ENCODE results near the gene ZFHX3. TPM values are rescaled to one million over a fixed set of nuclear protein-coding genes. Genes with fewer than 3 reads are reported as not detected.

Gene ZFHX3
- total and polyA plus RNA-seq, 4 donors = 1.5 to 5.9 (median 3.0) TPM

DNA sequence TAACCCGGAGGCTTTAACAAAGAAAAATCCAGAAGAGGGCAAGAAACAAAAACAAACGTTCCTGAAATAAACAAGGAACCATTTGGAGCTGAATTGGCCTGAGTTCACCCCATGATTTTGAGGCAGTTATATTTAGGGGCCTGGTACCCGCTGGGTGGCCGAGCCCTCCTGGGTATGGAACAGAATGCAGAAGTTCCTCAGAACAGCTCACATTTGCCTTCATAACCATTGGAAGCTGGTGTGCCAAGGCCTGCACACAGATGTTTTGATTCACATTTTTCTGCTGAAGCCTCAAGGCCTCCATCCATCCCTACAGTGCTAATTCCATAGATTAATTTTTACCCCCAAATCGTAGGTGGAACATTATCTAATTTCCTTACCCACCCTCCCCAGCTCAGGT lies 3.3 kb upstream of the ZFHX3 start:
- no peak for DNase-seq (ENCODE audit: low spot score)
- TF ChIP-seq, protein P1, sequence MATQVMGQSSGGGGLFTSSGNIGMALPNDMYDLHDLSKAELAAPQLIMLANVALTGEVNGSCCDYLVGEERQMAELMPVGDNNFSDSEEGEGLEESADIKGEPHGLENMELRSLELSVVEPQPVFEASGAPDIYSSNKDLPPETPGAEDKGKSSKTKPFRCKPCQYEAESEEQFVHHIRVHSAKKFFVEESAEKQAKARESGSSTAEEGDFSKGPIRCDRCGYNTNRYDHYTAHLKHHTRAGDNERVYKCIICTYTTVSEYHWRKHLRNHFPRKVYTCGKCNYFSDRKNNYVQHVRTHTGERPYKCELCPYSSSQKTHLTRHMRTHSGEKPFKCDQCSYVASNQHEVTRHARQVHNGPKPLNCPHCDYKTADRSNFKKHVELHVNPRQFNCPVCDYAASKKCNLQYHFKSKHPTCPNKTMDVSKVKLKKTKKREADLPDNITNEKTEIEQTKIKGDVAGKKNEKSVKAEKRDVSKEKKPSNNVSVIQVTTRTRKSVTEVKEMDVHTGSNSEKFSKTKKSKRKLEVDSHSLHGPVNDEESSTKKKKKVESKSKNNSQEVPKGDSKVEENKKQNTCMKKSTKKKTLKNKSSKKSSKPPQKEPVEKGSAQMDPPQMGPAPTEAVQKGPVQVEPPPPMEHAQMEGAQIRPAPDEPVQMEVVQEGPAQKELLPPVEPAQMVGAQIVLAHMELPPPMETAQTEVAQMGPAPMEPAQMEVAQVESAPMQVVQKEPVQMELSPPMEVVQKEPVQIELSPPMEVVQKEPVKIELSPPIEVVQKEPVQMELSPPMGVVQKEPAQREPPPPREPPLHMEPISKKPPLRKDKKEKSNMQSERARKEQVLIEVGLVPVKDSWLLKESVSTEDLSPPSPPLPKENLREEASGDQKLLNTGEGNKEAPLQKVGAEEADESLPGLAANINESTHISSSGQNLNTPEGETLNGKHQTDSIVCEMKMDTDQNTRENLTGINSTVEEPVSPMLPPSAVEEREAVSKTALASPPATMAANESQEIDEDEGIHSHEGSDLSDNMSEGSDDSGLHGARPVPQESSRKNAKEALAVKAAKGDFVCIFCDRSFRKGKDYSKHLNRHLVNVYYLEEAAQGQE (IDR thresholded peaks at IDR 0.05) = no peak
- TF ChIP-seq RXRA (IDR thresholded peaks at IDR 0.05) = no peak
- TF ChIP-seq HNF4A (conservative IDR thresholded peaks at IDR 0.05) = no peak
- no peak for TF ChIP-seq NR2F2 (IDR thresholded peaks at IDR 0.05)
- TF ChIP-seq MAX (IDR thresholded peaks at IDR 0.05) = no peak
- TF ChIP-seq, protein P2, sequence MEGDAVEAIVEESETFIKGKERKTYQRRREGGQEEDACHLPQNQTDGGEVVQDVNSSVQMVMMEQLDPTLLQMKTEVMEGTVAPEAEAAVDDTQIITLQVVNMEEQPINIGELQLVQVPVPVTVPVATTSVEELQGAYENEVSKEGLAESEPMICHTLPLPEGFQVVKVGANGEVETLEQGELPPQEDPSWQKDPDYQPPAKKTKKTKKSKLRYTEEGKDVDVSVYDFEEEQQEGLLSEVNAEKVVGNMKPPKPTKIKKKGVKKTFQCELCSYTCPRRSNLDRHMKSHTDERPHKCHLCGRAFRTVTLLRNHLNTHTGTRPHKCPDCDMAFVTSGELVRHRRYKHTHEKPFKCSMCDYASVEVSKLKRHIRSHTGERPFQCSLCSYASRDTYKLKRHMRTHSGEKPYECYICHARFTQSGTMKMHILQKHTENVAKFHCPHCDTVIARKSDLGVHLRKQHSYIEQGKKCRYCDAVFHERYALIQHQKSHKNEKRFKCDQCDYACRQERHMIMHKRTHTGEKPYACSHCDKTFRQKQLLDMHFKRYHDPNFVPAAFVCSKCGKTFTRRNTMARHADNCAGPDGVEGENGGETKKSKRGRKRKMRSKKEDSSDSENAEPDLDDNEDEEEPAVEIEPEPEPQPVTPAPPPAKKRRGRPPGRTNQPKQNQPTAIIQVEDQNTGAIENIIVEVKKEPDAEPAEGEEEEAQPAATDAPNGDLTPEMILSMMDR (IDR thresholded peaks at IDR 0.05; ENCODE audit: low read depth, low read length, missing input control) = no peak
- no peak for TF ChIP-seq HNF4G (IDR thresholded peaks at IDR 0.05)
- H3K9ac ChIP-seq (ENCODE audit: low read depth in 1 of 2, low read length in 2 of 2) = peak overlapping the region in 1 of 2 donors; percentile 6
- no peaks in the 10 kb centered on the region for H3K36me3 ChIP-seq (ENCODE audit: control insufficient read depth in 4 of 4, insufficient read depth in 3 of 4, low read depth in 1 of 4, low read length in 3 of 4)
- WGBS = 48% methylated on average over 5 of the region's 5 CpGs
- no peaks in the 10 kb centered on the region for H3K9me3 ChIP-seq (ENCODE audit: control insufficient read depth in 4 of 4, low read length in 3 of 4)
- peak overlapping the region; percentile 59 for H3K27ac ChIP-seq (ENCODE audit: low read depth in 1 of 2, low read length in 2 of 2)
- peaks cover 7 to 57% (median 44%) of the 10 kb centered on the region in 4 donors for H3K4me1 ChIP-seq (ENCODE audit: control insufficient read depth in 4 of 4, insufficient read depth in 4 of 4, low read length in 3 of 4)
- no peak overlapping the region for H3K4me3 ChIP-seq (ENCODE audit: low read depth in 1 of 3, low read length in 3 of 3)
- no peaks in the 10 kb centered on the region for H3K27me3 ChIP-seq (ENCODE audit: control insufficient read depth in 4 of 4, insufficient read depth in 4 of 4, low read length in 3 of 4)

DNA sequence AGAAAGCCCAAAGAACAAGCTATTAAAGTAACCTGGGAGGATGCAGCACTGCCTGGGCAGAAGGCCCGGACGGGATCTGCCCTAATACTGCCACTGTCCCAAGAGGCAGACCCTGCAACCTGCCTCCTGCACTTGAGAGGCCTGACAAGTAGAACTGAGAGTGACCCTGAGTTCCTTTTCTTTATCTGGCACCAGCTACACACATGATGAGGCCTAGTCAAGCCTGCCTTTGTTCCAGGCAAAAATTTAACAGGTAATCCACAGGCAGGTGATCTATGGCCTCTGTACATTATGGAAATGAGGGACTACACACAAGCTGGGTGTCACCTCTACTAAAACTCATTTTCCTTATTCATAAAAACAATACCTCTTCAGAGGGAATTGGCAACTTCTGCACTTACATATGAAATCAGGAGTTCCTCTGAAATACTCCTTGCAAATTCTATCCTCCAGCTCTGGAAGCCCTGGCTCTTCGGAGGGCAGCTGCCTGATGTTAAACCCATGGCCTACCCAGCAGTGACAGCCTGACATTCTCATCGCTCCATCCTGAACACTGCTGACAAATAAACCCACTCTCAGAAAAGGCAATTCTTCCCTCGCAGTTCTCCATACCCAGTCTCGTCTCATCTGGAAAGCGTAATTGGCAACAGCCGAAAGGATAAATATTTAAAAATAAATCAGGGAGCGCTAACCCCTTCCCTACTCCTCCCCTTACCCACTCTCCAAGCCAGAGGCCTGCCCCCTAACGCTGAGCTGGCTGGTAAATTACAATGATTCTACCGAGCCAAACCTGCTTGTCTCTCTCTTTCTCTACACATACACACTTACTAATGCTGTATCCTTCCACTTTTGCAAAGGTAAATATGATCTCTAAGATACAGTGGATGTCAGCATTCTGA lies 2.5 kb upstream of the ZFHX3 start:
- Histone ChIP-seq H3K9ac (ENCODE audit: low read depth in 1 of 2, low read length in 2 of 2) (peak overlapping the region; percentile 4 to 6), H3K27ac (ENCODE audit: low read depth in 1 of 2, low read length in 2 of 2) (peak overlapping the region; percentile 59), H3K4me1 (ENCODE audit: control insufficient read depth in 4 of 4, insufficient read depth in 4 of 4, low read length in 3 of 4) (peaks cover 7 to 56% (median 43%) of the 10 kb centered on the region in 4 donors)

GRCh38 chr16:73049511-73049910 lies 1.6 kb upstream of the ZFHX3 start:
- 88% methylated on average over 4 of the region's 4 CpGs for WGBS
- no peaks in the 10 kb centered on the region for H3K36me3 ChIP-seq (ENCODE audit: control insufficient read depth in 4 of 4, insufficient read depth in 3 of 4, low read depth in 1 of 4, low read length in 3 of 4)
- no peaks in the 10 kb centered on the region for H3K27me3 ChIP-seq (ENCODE audit: control insufficient read depth in 4 of 4, insufficient read depth in 4 of 4, low read length in 3 of 4)
- H3K4me3 ChIP-seq (ENCODE audit: low read depth in 1 of 3, low read length in 3 of 3) = no peak overlapping the region
- no peaks in the 10 kb centered on the region for H3K9me3 ChIP-seq (ENCODE audit: control insufficient read depth in 4 of 4, low read length in 3 of 4)
- no peak overlapping the region for H3K9ac ChIP-seq (ENCODE audit: low read depth in 1 of 2, low read length in 2 of 2)
- H3K27ac ChIP-seq (ENCODE audit: low read depth in 1 of 2, low read length in 2 of 2) = no peak overlapping the region
- no peak for DNase-seq (ENCODE audit: low spot score)
- peaks cover 5 to 47% (median 35%) of the 10 kb centered on the region in 4 donors for H3K4me1 ChIP-seq (ENCODE audit: control insufficient read depth in 4 of 4, insufficient read depth in 4 of 4, low read length in 3 of 4)
- TF ChIP-seq TAF1 (conservative IDR thresholded peaks at IDR 0.05) (no peak), RAD21 (IDR thresholded peaks at IDR 0.05) (no peak), SP1 (IDR thresholded peaks at IDR 0.05) (no peak), MAX (IDR thresholded peaks at IDR 0.05) (no peak), YY1 (IDR thresholded peaks at IDR 0.05) (no peak), GABPA (IDR thresholded peaks at IDR 0.05 in 1 of 2, conservative IDR thresholded peaks at IDR 0.05 in 1 of 2) (no peak), HNF4G (IDR thresholded peaks at IDR 0.05) (no peak), NR2F2 (IDR thresholded peaks at IDR 0.05) (no peak), FOXA2 (IDR thresholded peaks at IDR 0.05) (no peak), ATF3 (IDR thresholded peaks at IDR 0.05) (no peak), EGR1 (IDR thresholded peaks at IDR 0.05; ENCODE audit: low read depth in 2 of 2) (no peak), RXRA (IDR thresholded peaks at IDR 0.05) (no peak)
- TF ChIP-seq, protein P2 (IDR thresholded peaks at IDR 0.05; ENCODE audit: low read depth, low read length, missing input control) = no peak

More for the DNA sequence above, 2.5 kb upstream of the ZFHX3 start:
- no peak overlapping the region for H3K4me3 ChIP-seq (ENCODE audit: low read depth in 1 of 3, low read length in 3 of 3)
- whole genome bisulfite sequencing = 43% methylated on average over 11 of the region's 11 CpGs
- no peaks in the 10 kb centered on the region for H3K27me3 ChIP-seq (ENCODE audit: control insufficient read depth in 4 of 4, insufficient read depth in 4 of 4, low read length in 3 of 4)
- H3K9me3 ChIP-seq (ENCODE audit: control insufficient read depth in 4 of 4, low read length in 3 of 4) = no peaks in the 10 kb centered on the region
- TF ChIP-seq FOXA2 (IDR thresholded peaks at IDR 0.05) = no peak
- TF ChIP-seq RAD21 (IDR thresholded peaks at IDR 0.05) = peak in 1 of 2 donors; percentile 24
- no peaks in the 10 kb centered on the region for H3K36me3 ChIP-seq (ENCODE audit: control insufficient read depth in 4 of 4, insufficient read depth in 3 of 4, low read depth in 1 of 4, low read length in 3 of 4)
- no peak for DNase-seq (ENCODE audit: low spot score)

Measured in liver (tissue), 9 donors.